ENCODE results near the gene USP32. TPM values are rescaled to one million over a fixed set of nuclear protein-coding genes. Genes with fewer than 3 reads are reported as not detected.
A peak's percentile ranks its signal among the peaks of the same experiment; 100 is the strongest.

USP32 gene
- total RNA-seq, 1 experiment from 2014 or later, result 73.5 TPM

DNA sequence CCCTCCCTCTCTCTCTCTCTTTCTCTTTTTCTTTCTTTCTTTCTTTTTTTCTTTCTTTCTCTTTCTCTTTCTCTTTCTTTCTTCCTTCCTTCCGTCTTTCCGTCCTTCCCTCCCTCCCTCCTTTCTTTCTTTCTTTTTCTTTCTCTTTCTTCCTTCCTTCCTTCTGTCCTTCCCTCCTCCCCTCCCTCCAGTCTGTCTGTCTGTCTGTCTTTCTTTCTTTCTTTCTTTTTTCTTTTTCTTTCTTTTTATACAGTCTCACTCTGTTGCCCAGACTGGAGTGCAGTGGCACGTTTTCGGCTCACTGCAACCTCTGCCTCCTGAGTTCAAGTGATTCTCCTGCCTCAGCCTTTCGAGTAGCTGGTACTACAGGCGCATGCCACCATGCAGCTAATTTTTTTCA lies 227.8 kb downstream of the USP32 start:
- no peaks in the 10 kb centered on the region for H3K36me3 Mint-ChIP-seq (ENCODE audit: insufficient read depth in 1 of 3, low read depth in 3 of 3)
- Histone ChIP-seq H3K23ac (ENCODE audit: insufficient read length, low read depth, low read length) (no peak overlapping the region), H2BK120ac (ENCODE audit: low read depth, low read length, poor library complexity, severe bottlenecking) (no peak overlapping the region), H2BK20ac (ENCODE audit: low read depth, low read length, poor library complexity, severe bottlenecking) (no peak overlapping the region), H3K4ac (ENCODE audit: low read depth, low read length) (no peak overlapping the region), H3K27ac (ENCODE audit: insufficient read length, low read depth, low read length) (no peak overlapping the region), H3K56ac (ENCODE audit: insufficient read length, low read depth, low read length) (no peak overlapping the region), H3K4me1 (ENCODE audit: insufficient read depth, low read length) (peaks cover 7% of the 10 kb centered on the region; the same call in 1 of the 2 replicates), H4K20me1 (ENCODE audit: control insufficient read depth, insufficient read depth, insufficient read length) (peaks cover 2% of the 10 kb centered on the region), H3K27me3 (ENCODE audit: insufficient read depth, low read length) (no peaks in the 10 kb centered on the region), H2AFZ (ENCODE audit: low read length) (no peak overlapping the region), H3K79me2 (ENCODE audit: insufficient read depth, low read length) (no peaks in the 10 kb centered on the region), H3K79me1 (ENCODE audit: insufficient read depth, low read depth, low read length, poor library complexity, severe bottlenecking) (no peaks in the 10 kb centered on the region), H2BK12ac (ENCODE audit: insufficient read length, low read depth, low read length) (no peak overlapping the region), H3K23me2 (ENCODE audit: insufficient read length, low read depth, low read length, poor library complexity, severe bottlenecking) (no peaks in the 10 kb centered on the region), H3K9me3 (ENCODE audit: control insufficient read depth, low read depth, low read length) (no peaks in the 10 kb centered on the region), H4K8ac (replicated peaks; ENCODE audit: insufficient read length, low read depth, low read length) (no peak overlapping the region), H2AK5ac (ENCODE audit: insufficient read length, low read length) (no peak overlapping the region), H2BK15ac (ENCODE audit: low read depth, low read length) (no peak overlapping the region), H3K4me2 (ENCODE audit: insufficient read depth, insufficient read length, low read length) (no peak overlapping the region), H3T11ph (ENCODE audit: low read length) (no peak overlapping the region), H3K14ac (ENCODE audit: insufficient read depth, low read length) (no peak overlapping the region), H3K18ac (ENCODE audit: insufficient read length, low read depth, low read length) (no peak overlapping the region), H4K5ac (ENCODE audit: insufficient read length, low read depth, low read length) (no peak overlapping the region), H4K91ac (ENCODE audit: insufficient read length, low read depth, low read length) (no peak overlapping the region), H2BK5ac (ENCODE audit: insufficient read length, low read length) (no peak overlapping the region), H3K9ac (ENCODE audit: extremely low read depth, insufficient read length, low read length) (no peak overlapping the region)
- no peak for DNase-seq
- WGBS (ENCODE audit: extremely low coverage, insufficient read length, low lambda C conversion rate), result no CpG with 5 or more reads among the region's 6 CpGs
- TF ChIP-seq, protein P1, sequence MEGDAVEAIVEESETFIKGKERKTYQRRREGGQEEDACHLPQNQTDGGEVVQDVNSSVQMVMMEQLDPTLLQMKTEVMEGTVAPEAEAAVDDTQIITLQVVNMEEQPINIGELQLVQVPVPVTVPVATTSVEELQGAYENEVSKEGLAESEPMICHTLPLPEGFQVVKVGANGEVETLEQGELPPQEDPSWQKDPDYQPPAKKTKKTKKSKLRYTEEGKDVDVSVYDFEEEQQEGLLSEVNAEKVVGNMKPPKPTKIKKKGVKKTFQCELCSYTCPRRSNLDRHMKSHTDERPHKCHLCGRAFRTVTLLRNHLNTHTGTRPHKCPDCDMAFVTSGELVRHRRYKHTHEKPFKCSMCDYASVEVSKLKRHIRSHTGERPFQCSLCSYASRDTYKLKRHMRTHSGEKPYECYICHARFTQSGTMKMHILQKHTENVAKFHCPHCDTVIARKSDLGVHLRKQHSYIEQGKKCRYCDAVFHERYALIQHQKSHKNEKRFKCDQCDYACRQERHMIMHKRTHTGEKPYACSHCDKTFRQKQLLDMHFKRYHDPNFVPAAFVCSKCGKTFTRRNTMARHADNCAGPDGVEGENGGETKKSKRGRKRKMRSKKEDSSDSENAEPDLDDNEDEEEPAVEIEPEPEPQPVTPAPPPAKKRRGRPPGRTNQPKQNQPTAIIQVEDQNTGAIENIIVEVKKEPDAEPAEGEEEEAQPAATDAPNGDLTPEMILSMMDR (conservative IDR thresholded peaks at IDR 0.05), result no peak
- no peaks in the 10 kb centered on the region for H3K9me3 Mint-ChIP-seq
- peak overlapping the region in 2 of 3 experiments; percentile 11 to 49; a peak in 1 of 7 replicates for H3K27ac Mint-ChIP-seq
- no peak overlapping the region for H3K4me3 Mint-ChIP-seq
- H3K4me1 Mint-ChIP-seq, result peaks cover 37 to 56% of the 10 kb centered on the region in 2 experiments
- H3K27me3 Mint-ChIP-seq (ENCODE audit: low read depth), result peaks cover 12% of the 10 kb centered on the region
